Stimulated activated CD4-positive, alpha-beta T cell treated with anti-CD3 and anti-CD28 coated beads, Interleukin-12 subunit alpha, Interleukin-12 subunit beta, amount 100 ng/mL, for 4 hours (primary cell): ENCODE data around the gene EEF2K.
A peak's percentile ranks its signal among the peaks of the same experiment; 100 is the strongest.
"Not testable (repeated sequence)": the region's sequence is repeated elsewhere in the genome, so short reads cannot be mapped to it uniquely, and the experiment has no call there.

Experiments
- DNase-seq: peaks from one replicate; pipeline ENCODE4 v3.0.0-alpha.2; 2020

EEF2K gene

DNA sequence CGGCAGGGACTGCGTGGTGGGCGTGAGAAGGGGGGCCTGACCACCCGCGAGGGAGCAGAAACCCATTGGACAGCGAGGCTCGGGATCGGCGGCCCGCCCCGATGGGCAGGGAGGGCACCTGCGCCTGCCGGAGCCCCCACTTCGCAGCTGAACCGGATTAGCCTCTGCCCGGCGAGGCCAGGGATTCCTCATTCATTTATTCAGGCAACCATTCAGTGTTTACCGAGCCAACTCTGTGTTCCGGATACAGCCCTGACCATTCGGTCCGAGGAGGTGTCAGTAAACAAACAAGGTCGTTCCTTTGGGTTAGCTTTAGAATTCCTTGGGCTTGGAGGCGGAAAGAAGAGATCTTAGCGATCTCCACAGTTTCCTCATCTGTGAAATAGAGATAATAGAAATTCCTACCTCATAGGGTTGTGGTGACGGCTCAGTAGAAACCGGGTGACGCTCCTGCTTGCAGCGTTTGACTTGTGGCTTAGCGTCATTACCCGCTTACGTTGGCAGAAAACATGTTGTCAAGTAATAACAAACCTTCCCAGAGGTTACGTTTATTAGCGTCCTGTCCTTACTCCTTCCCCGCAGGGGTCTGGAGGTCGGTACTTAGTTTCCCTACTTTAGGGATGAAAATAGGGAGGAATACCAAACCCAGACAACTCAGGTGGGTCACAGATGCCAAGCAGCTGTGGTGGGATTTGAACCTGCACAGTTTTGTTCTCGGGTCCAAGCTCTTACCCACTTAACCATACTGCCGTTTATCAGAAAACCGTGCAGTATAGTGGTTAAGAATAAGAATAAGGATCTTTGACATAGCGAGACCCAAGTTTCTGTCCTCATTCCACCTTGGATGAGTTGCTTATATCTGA, 92.0 kb downstream of the EEF2K start:
- DNase-seq = peak; percentile 55

- DNase-seq = no peak
Observed at GRCh38 chr16:22299036-22299435, 93.0 kb downstream of the EEF2K start.

- DNase-seq = peak; percentile 34
Observed at GRCh38 chr16:22300427-22301071, 94.5 kb downstream of the EEF2K start.

DNA sequence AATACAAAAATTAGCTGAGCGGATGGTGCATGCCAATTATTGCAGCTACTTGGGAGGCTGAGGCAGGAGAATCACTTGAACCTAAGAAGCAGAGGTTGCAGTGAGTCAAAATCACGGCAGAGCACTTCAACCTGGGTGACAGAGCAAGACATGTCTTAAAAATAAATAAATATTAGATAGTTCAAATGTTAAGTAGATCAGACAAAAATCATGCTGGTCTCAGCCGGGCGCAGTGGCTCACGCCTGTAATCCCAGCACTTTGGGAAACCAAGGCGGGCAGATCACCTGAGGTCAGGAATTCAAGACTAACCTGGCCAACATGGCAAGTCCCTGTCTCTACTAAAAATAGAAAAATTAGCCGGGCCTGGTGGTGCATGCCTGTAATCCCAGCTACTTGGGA, 95.3 kb downstream of the EEF2K start:
- not testable (repeated sequence) for DNase-seq

GRCh38 chr16:22302776-22303363, 96.8 kb downstream of the EEF2K start:
- DNase-seq = no peak

GRCh38 chr16:22304411-22304810, 98.3 kb downstream of the EEF2K start:
- no peak for DNase-seq

GRCh38 chr16:22306788-22307187, 100.7 kb downstream of the EEF2K start:
- DNase-seq = no peak

- no peak for DNase-seq
Observed at GRCh38 chr16:22307838-22308237, 101.8 kb downstream of the EEF2K start.

GRCh38 chr16:22308824-22309520, 102.9 kb downstream of the EEF2K start:
- no peak for DNase-seq

DNA sequence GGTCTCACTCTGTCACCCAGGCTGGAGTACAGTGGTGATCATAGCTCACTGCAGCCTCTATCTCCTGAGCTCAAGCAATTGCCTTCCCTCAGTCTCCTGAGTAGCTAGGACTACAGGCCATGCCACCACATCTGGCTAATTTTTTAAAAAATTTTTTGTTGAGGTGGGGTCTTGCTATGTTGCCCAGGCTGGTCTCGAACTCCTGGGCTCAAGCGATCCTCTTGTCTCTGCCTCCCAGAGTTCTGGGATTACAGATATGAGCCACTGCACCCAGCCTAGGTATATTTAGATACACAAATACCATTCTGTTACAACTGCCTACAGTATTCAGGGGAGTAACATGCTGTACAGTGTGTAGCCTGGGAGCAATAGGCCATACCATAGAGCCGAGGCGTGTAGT, 105.4 kb downstream of the EEF2K start:
- DNase-seq = no peak

GRCh38 chr16:22312897-22313781, 107.1 kb downstream of the EEF2K start:
- no peak for DNase-seq

DNA sequence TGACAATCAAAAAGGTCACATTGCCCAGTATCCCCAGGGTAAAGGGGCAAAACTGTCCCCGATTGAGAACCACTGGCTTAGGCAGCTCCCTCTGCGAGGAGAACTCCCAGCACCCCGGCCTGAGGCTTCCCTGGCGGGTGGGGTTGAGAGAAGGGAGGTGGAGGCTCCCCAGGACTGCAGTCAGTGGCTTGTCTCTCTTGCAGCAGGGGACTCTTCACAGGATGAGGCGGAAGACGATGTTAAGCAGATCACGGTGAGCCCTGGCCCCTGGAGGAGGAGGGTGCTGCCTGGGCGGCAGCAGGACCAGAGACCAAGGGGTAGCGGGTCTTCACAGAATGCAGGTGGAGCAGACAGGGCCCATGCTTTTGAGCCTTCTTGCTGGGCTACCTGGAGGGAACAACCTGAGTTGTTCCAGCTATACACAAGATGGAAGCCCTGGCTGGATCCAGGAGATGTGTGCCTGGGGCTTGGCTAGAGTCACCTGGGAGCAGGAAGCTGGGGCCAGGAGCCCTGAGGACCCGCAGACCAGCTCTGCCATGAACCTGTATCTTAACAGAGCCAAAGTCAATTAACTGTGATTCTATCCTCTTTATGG, 107.9 kb downstream of the EEF2K start:
- no peak for DNase-seq

DNA sequence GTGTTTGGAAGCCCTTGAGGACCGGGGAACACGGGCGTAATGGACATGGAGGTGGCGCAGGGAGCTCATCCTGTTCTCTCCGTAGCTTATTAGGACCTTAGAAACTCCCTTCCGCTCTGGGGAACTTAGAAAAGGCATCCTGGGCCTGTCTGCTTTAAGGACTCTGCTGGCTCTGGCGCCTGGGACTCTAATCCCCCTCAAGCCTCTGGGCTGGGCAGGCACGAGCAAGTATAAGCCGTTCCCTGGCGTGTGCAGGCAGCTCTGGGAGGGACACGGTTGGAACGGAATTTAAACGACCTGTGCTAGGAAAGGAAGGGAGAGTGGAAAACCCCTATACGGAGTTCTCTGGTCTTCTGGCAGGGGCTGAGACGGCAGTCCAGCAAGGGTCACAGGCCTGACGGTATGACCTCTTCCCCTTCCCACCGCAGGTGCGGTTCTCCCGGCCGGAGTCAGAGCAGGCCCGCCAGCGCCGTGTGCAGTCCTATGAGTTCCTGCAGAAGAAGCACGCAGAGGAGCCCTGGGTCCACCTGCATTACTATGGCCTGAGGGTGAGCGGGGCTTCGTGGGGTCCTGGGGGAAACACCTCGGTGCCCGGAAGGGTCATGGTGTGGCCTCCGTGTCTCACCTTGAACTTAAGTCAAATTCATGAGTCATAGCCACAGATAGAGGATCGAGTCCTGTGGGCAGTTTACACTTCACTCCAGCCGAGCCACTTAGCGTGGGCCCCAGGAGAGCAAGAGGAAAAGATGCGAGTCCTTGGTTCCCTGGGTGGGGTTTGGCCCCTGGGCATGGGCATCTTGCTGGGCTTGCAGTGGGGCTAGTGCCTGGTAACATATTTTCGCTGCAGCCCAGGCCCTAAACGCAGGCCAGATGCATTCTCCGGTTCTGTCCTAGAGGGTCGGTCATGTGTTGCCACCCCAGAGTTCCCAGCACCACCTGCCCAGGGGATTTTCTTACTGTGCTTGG, 108.9 kb downstream of the EEF2K start:
- no peak for DNase-seq

DNA sequence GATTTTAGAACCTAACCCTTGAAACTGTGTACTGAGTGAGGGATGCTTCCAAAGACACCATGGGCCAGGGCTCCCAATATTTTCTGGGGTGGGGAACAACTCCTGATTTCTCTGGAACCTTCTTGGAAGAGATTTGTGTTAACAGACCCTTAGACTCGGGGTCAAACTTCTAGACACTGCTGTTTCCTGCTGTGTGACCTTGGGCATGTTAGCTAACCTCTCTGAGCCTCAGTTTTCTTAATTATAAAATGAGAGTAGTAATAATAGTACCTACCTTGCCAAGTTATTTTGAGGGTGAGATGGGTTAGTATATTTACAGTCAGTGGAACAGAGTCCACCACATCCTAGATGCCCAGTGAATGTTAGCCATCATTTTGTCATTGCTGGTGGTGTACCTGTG, 109.9 kb downstream of the EEF2K start:
- DNase-seq = no peak

- DNase-seq = no peak
Observed at GRCh38 chr16:22316411-22316811, 110.3 kb downstream of the EEF2K start.

DNA sequence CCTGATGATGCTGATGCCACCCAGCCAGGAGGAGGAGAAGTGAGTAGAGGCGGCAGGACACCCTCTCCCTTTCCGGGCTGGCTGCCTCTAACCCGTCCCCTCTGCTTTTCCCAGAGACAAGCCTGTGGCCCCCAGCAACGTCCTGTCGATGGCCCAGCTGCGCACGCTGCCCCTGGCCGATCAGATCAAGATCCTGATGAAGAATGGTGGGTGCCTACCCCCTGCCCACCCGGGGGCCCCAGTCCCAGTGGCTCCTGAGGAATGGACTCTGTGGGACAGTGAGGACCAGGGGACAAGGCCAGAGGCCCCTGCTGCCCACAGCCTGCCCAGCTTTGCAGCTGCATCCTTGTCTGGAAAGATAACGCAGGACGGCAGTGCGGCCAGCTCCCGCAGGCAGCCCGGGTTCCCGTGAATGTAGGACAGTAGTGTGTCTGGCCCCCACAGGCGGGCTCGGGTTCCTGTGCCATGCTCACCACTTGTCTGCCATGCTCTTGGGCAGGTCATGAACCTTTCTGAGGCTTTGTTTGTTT, 111.0 kb downstream of the EEF2K start:
- no peak for DNase-seq

DNA sequence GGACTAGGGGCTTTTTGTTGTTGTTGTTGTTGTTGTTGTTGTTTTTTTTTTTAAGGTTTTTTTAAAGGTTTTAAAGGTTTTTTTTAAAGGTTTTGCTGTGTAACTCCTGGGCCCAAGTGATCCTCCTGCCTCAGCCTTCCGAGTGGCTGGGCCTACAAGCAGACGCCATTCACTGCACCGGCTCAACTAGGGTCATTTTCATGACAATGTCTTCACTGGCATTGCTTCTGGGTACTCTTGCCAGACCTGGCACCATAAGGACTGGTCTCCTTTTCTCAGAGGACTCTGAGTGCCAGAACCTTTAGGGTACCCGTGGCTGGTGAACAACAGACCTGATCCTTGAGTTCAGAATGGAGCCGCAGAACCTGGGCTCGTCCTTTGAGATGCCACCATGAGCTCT, 111.5 kb downstream of the EEF2K start:
- DNase-seq = no peak

DNA sequence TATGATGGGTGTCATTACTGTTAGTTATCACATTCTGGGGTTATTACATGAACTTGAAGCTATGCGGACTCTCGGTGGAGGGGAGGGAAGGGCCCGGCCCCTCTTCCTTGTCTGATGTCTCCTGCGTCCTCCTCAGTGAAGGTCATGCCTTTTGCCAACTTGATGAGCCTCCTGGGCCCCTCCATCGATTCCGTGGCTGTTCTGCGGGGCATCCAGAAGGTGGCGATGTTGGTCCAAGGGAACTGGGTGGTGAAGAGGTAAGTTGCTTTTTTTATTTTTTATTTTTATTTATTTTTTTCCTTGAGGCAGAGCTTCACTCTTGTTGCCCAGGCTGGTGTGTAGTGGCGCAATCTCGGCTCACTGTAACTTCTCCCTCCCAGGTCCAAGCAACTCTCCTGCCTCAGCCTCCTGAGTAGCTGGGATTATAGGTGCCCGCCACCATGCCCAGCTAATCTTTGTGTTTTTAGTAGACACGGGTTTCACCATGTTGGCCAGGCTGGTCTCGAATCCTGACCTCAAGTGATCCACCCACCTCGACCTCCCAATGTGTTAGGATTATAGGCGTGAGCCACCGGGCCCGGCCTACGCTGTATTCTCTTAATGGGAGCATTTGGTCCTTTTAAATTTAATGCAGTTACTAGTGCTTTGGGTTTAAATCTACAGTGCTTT, 112.7 kb downstream of the EEF2K start:
- peak; percentile 50 for DNase-seq

DNA sequence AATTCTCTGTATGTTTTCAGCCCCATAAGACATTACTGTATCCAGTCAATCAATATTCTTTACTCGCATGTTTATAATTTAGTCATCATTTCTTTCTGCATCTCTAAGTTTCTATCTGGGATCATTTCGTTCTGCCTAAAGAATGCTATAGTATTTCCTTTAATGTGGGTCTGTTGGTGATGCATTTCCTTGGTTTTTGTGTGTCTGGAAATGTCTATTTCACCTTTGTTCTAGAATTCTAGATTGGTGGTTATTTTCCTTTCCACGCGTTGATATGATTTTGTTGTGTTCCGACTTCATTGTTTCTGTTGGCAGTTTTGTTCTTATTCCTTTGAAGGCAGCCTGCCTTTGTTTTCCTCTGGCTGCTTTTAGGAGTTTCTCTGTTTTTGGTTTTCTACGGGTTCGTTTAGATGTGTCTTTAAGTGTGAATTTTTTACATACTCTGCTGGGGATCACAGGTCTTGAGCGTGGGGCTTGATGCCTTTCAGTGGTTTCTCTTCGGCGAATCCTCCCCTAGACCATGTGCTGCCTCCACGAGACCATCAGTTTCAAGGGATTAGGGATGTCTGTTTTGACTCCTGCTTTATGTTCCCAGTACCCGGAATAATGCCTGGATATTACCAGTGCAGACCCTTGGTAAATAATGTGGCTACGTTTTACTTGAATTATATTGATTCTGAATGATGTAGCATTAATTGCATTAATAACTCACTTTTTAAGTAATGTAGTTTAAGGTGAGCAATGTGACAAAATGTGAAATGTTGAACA, 114.7 kb downstream of the EEF2K start:
- no peak for DNase-seq
